Lung (tissue), 12 donors: ENCODE data around the gene AQP11. TPM values are rescaled to one million over a fixed set of nuclear protein-coding genes. Genes with fewer than 3 reads are reported as not detected.
A peak's percentile ranks its signal among the peaks of the same experiment; 100 is the strongest.

Experiments used
- ATAC-seq: fragments of 200-7000 bp; cut with Tn5 transposase; one replicate; pipeline ENCODE4 v1.9.1; 2020; ENCODE audit warnings: moderate number of reproducible peaks; ENCODE audit not compliant: insufficient read depth, low FRiP score
- DNase-seq, 3 donors: peaks; one replicate each; pipeline ENCODE4 v3.0.0-alpha.2; 2013 to 2017
- H3K27ac ChIP-seq, 2 donors: one replicate each; pipeline ENCODE4 v1.5.1; 2013; ENCODE audit warnings: mild to moderate bottlenecking in 2 of 2, moderate library complexity in 2 of 2, control low read depth in 1 of 2, inconsistent platforms in 1 of 2, low read depth in 1 of 2, low read length in 1 of 2
- H3K27me3 ChIP-seq, 3 donors: one replicate each; pipeline ENCODE4 v1.5.1; 2013; ENCODE audit warnings: low read length in 2 of 3; ENCODE audit not compliant: control insufficient read depth in 3 of 3, insufficient read depth in 3 of 3
- H3K36me3 ChIP-seq, 4 donors: one replicate each; pipeline ENCODE4 v1.5.1; 2013; ENCODE audit warnings: low read length in 4 of 4, mild to moderate bottlenecking in 1 of 4, moderate library complexity in 1 of 4; ENCODE audit not compliant: control insufficient read depth in 4 of 4, insufficient read depth in 4 of 4
- H3K4me1 ChIP-seq, 5 donors: one replicate each; pipeline ENCODE4 v1.5.1; 2013; ENCODE audit warnings: low read length in 5 of 5, mild to moderate bottlenecking in 2 of 5, moderate library complexity in 1 of 5; ENCODE audit not compliant: control insufficient read depth in 5 of 5, insufficient read depth in 5 of 5
- H3K4me3 ChIP-seq: one replicate; pipeline ENCODE4 v1.5.1; 2013; ENCODE audit warnings: mild to moderate bottlenecking, control low read depth, moderate library complexity
- H3K9ac ChIP-seq, 2 donors: one replicate each; pipeline ENCODE4 v1.5.1; 2013; ENCODE audit warnings: low read length in 2 of 2, control low read depth in 1 of 2; ENCODE audit not compliant: insufficient read depth in 1 of 2
- H3K9me3 ChIP-seq, 4 donors: one replicate each; pipeline ENCODE4 v1.5.1; 2013; ENCODE audit warnings: low read length in 3 of 4, mild to moderate bottlenecking in 1 of 4, moderate library complexity in 1 of 4; ENCODE audit not compliant: control insufficient read depth in 4 of 4, insufficient read depth in 3 of 4
- WGBS, 2 donors: extraction: QIAGEN DNeasy Blood & Tissue Kit; methylation state at CpG; one replicate each; pipeline ENCODE4 v1.1.7; 2013; 5-methylcytosine and 5-hydroxymethylcytosine counted together
- polyA plus RNA-seq, 2 donors: library from polyadenylated mRNA; stranded (reverse); fragments of 200-250 nt; gene quantifications; one replicate each; pipeline ENCODE4 v1.2.1, GENCODE V29; 2013
- total RNA-seq, 2 donors: library from RNA; depleted of rRNA in 1 of 2; stranded (reverse); fragments of >200 nt in 1 of 2; gene quantifications; one replicate each; pipeline ENCODE4 v1.2.1, GENCODE V29; 2014 to 2021
- TF ChIP-seq, protein P1 (sequence below): IDR thresholded peaks from 2 replicates; pipeline ENCODE4 v1.5.1; 2012; ENCODE audit warnings: mild to moderate bottlenecking; ENCODE audit errors: control extremely low read depth, extremely low read depth
- donor health status: control.
- donor health status: control.
- donor health status: Bipolar disorder and iron deficiency.
- donor health status: healthy.
- donor health status: DM: yes; HTN: yes; CAD: no.

Gene AQP11
- total and polyA plus RNA-seq, 4 donors, result 0.17 to 0.74 (median 0.40) TPM

DNA sequence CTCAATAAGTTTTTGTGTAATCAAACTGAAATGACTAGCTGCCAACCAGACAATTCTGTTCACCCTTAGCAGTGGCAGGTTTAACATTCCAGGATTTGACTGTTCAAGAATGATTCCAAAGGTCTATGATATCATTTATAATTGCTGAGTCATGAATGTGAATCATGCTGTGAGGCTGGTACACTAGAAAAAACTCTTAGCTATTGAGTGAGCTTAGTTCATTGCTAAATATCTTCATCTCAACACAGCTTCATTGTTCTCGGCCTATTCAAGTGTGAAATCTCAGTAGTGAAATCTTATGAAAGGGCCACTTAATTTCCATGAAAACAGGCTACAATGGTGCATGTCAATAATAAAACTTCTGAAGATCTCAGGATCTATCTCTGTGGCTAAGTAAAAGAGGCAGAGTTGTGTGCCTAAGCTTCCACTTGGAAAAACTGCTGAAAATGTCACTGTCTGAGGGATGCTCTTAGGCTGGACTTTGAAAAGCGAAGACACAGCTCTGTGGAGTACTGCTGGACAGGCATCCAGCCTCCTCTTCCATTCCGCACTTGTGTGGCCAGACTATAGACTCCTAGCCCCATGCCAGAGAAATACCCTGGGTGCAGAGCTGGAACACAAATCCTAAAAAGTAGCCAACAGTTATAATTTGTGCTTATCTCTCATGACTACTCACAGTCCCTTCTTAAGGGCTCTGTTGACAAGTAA is 12.8 kb downstream of the AQP11 start:
- ATAC-seq, result no peak
- 92 to 97% methylated on average over 3 of the region's 3 CpGs for WGBS, 2 donors
- no peak for DNase-seq

DNA sequence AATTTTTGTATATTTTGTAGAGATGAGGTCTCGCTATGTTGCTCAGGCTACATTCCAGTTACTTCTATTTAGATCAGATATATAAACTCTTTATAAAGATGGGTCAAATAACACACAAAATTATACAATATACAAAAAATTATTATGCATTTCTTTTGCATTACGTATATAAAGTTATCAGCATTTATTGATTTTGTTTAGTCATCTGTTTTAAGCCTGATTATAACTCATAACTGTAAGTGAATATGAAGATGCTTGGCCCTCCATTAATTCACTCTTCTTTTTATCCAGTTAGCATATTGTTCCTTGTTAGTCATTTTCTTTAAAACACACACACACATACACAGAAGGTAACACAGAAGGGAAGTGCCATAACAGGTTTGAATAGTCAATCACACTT is 14.5 kb downstream of the AQP11 start:
- Histone ChIP-seq H3K9me3 (no peaks in the 10 kb centered on the region), H3K4me1 (peaks cover 0 to 8% (median 0%) of the 10 kb centered on the region in 5 donors), H3K36me3 (peaks cover 0 to 7% (median 4%) of the 10 kb centered on the region in 4 donors), H3K4me3 (no peak overlapping the region), H3K27ac (no peak overlapping the region), H3K9ac (no peak overlapping the region), H3K27me3 (no peaks in the 10 kb centered on the region)
- no peak for ATAC-seq
- WGBS, 2 donors, result 96 to 97% methylated on average over 2 of the region's 2 CpGs
- no peak for DNase-seq
- TF ChIP-seq, protein P1, sequence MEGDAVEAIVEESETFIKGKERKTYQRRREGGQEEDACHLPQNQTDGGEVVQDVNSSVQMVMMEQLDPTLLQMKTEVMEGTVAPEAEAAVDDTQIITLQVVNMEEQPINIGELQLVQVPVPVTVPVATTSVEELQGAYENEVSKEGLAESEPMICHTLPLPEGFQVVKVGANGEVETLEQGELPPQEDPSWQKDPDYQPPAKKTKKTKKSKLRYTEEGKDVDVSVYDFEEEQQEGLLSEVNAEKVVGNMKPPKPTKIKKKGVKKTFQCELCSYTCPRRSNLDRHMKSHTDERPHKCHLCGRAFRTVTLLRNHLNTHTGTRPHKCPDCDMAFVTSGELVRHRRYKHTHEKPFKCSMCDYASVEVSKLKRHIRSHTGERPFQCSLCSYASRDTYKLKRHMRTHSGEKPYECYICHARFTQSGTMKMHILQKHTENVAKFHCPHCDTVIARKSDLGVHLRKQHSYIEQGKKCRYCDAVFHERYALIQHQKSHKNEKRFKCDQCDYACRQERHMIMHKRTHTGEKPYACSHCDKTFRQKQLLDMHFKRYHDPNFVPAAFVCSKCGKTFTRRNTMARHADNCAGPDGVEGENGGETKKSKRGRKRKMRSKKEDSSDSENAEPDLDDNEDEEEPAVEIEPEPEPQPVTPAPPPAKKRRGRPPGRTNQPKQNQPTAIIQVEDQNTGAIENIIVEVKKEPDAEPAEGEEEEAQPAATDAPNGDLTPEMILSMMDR, result no peak

More for the DNA sequence above, 12.8 kb downstream of the AQP11 start:
- no peak overlapping the region for H3K4me3 ChIP-seq
- TF ChIP-seq, protein P1, result no peak
- peaks cover 0 to 8% (median 0%) of the 10 kb centered on the region in 5 donors for H3K4me1 ChIP-seq
- H3K27ac ChIP-seq, result peak overlapping the region in 1 of 2 donors; percentile 26
- no peaks in the 10 kb centered on the region for H3K27me3 ChIP-seq
- no peak overlapping the region for H3K9ac ChIP-seq
- H3K9me3 ChIP-seq, result no peaks in the 10 kb centered on the region
- H3K36me3 ChIP-seq, result peaks cover 0 to 5% (median 3%) of the 10 kb centered on the region in 4 donors

DNA sequence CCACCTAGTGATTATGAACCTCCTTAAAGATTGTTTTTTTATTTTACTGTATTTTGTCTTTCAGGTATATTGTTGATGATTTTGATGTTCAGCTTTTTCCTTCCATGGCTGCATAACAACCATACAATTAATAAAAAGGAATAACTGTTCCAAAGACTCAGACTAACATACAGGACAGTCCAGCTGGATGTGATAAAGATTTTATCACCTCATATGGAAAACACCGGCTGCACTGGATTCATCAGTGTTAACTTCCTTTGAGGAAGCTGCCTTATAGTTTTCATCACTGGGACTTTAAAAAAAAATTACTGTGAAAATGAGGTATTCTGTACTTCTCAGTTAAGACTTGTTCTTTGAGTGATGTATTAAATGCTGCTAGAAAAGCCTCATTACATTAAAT is 19.5 kb downstream of the AQP11 start:
- TF ChIP-seq, protein P1, result no peak
- Histone ChIP-seq H3K27me3 (no peaks in the 10 kb centered on the region), H3K9ac (no peak overlapping the region), H3K27ac (no peak overlapping the region), H3K9me3 (no peaks in the 10 kb centered on the region), H3K36me3 (peaks cover 2 to 22% (median 11%) of the 10 kb centered on the region in 4 donors), H3K4me1 (no peaks in the 10 kb centered on the region), H3K4me3 (no peak overlapping the region)
- DNase-seq (no peak), ATAC-seq (no peak)
- WGBS, 2 donors, result 70 to 71% methylated on average over 1 of the region's 1 CpG
